DOHH2 (cell line): ENCODE data around the gene TNFSF15.

Experiments
- H3F3A ChIP-seq: fragments of 200-600 bp; sonication (generic), shearing (Covaris generic); 2 replicates; pipeline ENCODE4 v1.6.0; 2016; ENCODE audit warnings: antibody characterized with exemption, mild to moderate bottlenecking; ENCODE audit not compliant: control insufficient read depth, insufficient read depth
- H3K27ac ChIP-seq: fragments of 200-600 bp; sonication (generic); 2 replicates; pipeline ENCODE4 v1.5.1; 2014; ENCODE audit warnings: low read depth, mild to moderate bottlenecking, low read length, moderate library complexity
- H3K27me3 ChIP-seq: fragments of 200-600 bp; sonication (generic); 2 replicates; pipeline ENCODE4 v1.6.1; 2014; ENCODE audit warnings: mild to moderate bottlenecking, low read length, mixed read lengths; ENCODE audit not compliant: control insufficient read depth
- H3K36me3 ChIP-seq: fragments of 200-600 bp; sonication (generic); 2 replicates; pipeline ENCODE4 v1.6.1; 2014; ENCODE audit warnings: mild to moderate bottlenecking, low read length, moderate library complexity, mixed read lengths; ENCODE audit not compliant: control insufficient read depth
- H3K4me1 ChIP-seq: fragments of 200-600 bp; sonication (generic); 2 replicates; pipeline ENCODE4 v1.6.1; 2014; ENCODE audit warnings: mild to moderate bottlenecking, low read length, mixed read lengths; ENCODE audit not compliant: control insufficient read depth
- H3K4me2 ChIP-seq: fragments of 200-600 bp; sonication (generic); 2 replicates; pipeline ENCODE4 v1.6.0; 2014; ENCODE audit warnings: mild to moderate bottlenecking, low read length, moderate library complexity
- H3K4me3 ChIP-seq: fragments of 200-600 bp; sonication (generic); 2 replicates; pipeline ENCODE4 v1.5.1; 2014; ENCODE audit warnings: mild to moderate bottlenecking, low read length, mixed read lengths
- H3K79me2 ChIP-seq: fragments of 200-600 bp; sonication (generic); 2 replicates; pipeline ENCODE4 v1.6.1; 2014; ENCODE audit warnings: mild to moderate bottlenecking, low read length, mixed read lengths; ENCODE audit not compliant: control insufficient read depth
- H3K9me2 ChIP-seq: fragments of 200-600 bp; sonication (generic); replicated peaks from 2 replicates; pipeline ENCODE4 v1.6.1; 2014; ENCODE audit warnings: mild to moderate bottlenecking, low read length, mixed read lengths; ENCODE audit not compliant: control insufficient read depth
- H3K9me3 ChIP-seq: fragments of 200-600 bp; sonication (generic); 2 replicates; pipeline ENCODE4 v1.6.1; 2014; ENCODE audit warnings: antibody characterized with exemption, low read length, mixed read lengths; ENCODE audit not compliant: control insufficient read depth, insufficient read depth
- H4K20me1 ChIP-seq: fragments of 200-600 bp; sonication (generic); 2 replicates; pipeline ENCODE4 v1.6.0; 2014; ENCODE audit warnings: low read depth, mild to moderate bottlenecking, antibody characterized with exemption, low read length, moderate library complexity; ENCODE audit not compliant: control insufficient read depth, insufficient read depth
- CTCF ChIP-seq: fragments of 200-600 bp; sonication (generic); IDR thresholded peaks from one replicate; pipeline ENCODE4 v1.5.1; 2014; ENCODE audit warnings: antibody characterized with exemption, mild to moderate bottlenecking, low read depth, low read length; ENCODE audit not compliant: poor library complexity, severe bottlenecking
- EZH2phosphoT487 ChIP-seq: fragments of 200-600 bp; sonication (generic); IDR thresholded peaks from 2 replicates; pipeline ENCODE4 v1.6.1; 2017; ENCODE audit warnings: borderline replicate concordance, mild to moderate bottlenecking, antibody characterized with exemption, low read length, moderate library complexity, mixed read lengths

The TNFSF15 gene

GRCh38 chr9:114828303-114828650 lies 22.4 kb upstream of the TNFSF15 start:
- TF ChIP-seq EZH2phosphoT487, result no peak
- TF ChIP-seq CTCF, result no peak
- Histone ChIP-seq H3K4me1 (no peaks in the 10 kb centered on the region), H3K36me3 (no peaks in the 10 kb centered on the region), H4K20me1 (no peaks in the 10 kb centered on the region), H3F3A (no peaks in the 10 kb centered on the region), H3K4me2 (no peak overlapping the region), H3K4me3 (no peak overlapping the region), H3K27me3 (peaks cover 18% of the 10 kb centered on the region), H3K9me2 (no peaks in the 10 kb centered on the region), H3K79me2 (no peaks in the 10 kb centered on the region), H3K27ac (no peak overlapping the region), H3K9me3 (no peaks in the 10 kb centered on the region)

GRCh38 chr9:114827641-114828302 lies 21.9 kb upstream of the TNFSF15 start:
- H3K27ac ChIP-seq, result no peak overlapping the region
- no peak for TF ChIP-seq EZH2phosphoT487
- no peak for TF ChIP-seq CTCF
- H3K9me3 ChIP-seq, result no peaks in the 10 kb centered on the region
- no peaks in the 10 kb centered on the region for H3K4me1 ChIP-seq
- no peaks in the 10 kb centered on the region for H3K36me3 ChIP-seq
- no peak overlapping the region for H3K4me3 ChIP-seq
- no peak overlapping the region for H3K4me2 ChIP-seq
- H3K27me3 ChIP-seq, result peaks cover 18% of the 10 kb centered on the region
- no peaks in the 10 kb centered on the region for H3K79me2 ChIP-seq
- H3K9me2 ChIP-seq, result no peaks in the 10 kb centered on the region
- no peaks in the 10 kb centered on the region for H4K20me1 ChIP-seq
- H3F3A ChIP-seq, result no peaks in the 10 kb centered on the region

GRCh38 chr9:114826431-114826830 lies 20.6 kb upstream of the TNFSF15 start:
- Histone ChIP-seq H3K36me3 (no peaks in the 10 kb centered on the region), H3K27ac (no peak overlapping the region), H4K20me1 (no peaks in the 10 kb centered on the region), H3K4me2 (no peak overlapping the region), H3K9me3 (no peaks in the 10 kb centered on the region), H3K27me3 (peaks cover 18% of the 10 kb centered on the region), H3F3A (no peaks in the 10 kb centered on the region), H3K9me2 (no peaks in the 10 kb centered on the region), H3K79me2 (no peaks in the 10 kb centered on the region), H3K4me1 (no peaks in the 10 kb centered on the region), H3K4me3 (no peak overlapping the region)
- TF ChIP-seq CTCF (no peak), EZH2phosphoT487 (no peak)
